Astrocyte of the cerebellum (primary cell): ENCODE results near the gene SRP72.

Experiments used
- DNase-seq: peaks from one replicate; pipeline ENCODE4 v3.0.0-alpha.2; 2011; ENCODE audit warnings: low read depth
- H3K4me3 ChIP-seq: 2 replicates; pipeline ENCODE4 v1.5.1; 2011; ENCODE audit warnings: mild to moderate bottlenecking, low read depth, low read length, moderate library complexity
- CTCF ChIP-seq: IDR thresholded peaks from 2 replicates; pipeline ENCODE4 v1.5.1; 2012; ENCODE audit warnings: low read length, low read depth, moderate library complexity, mild to moderate bottlenecking; ENCODE audit errors: missing control alignments
- in situ Hi-C: cut with HindIII; loops from 2 replicates; pipeline ENCODE4 v1.10.0; 2017; ENCODE audit warnings: low sequenced_read_pairs

Gene SRP72

DNA sequence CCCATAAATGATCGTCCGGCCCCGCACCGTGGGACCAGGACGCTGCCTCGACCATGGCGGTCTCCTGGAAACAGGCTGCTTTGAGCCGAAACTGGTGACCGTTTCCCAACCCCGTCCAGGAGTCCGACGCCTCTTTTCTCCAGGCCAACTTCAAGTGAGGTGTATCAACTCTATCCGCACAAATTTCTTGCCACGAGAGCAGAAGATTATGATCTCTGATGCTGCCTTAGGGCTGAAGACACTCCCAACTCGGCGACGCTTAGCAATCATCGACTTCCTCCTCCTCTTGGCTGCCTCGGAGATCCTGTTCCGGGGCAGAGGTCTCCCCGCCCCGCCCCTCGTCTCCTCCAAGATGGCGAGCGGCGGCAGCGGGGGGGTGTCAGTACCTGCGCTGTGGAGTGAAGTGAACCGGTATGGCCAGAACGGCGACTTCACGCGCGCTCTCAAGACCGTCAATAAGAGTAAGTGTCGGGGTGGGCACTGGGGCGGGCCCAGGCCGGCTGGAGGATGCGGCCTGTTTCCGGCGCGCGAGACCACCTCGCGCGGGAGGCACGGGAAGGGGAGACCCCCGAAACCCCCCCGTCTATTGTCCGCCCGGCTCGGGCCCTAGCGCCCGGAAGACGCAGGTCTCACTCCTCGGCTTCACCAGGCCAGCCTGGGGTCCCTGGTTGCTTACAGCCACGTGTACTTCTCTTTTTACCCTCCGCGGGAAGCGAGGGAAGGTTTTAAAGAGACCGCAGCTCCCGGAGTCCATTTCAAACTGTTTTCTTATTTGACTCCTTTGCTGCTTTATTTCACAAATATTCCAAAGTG is at the start of gene SRP72:
Gene SRP72, plus strand, starts transcription at position 334 of the 813 bp plus-strand sequence. Its CDS starts 19 bp downstream, at position 353.
- in situ Hi-C loops, result no loop called here
- TF ChIP-seq CTCF, result no peak

DNA sequence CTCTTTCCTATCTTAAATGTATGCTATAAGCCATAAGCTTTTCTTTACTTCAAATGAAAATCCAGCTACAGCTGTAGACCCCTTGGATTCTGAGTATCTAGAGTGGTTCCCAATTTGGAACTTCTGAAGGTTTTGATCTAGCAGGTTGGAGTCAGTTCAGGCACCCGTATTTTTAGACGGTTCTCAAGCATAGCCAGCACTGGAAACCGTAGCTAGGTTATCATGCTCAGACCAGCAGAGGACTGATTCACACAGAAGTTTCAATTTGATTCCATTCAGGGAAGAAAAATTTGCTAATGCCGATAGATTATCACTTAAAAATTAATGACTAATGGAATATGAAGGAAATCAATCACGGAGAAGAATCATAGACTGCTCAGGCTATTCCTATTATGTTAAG is 43.2 kb upstream of the SRP72 start:
- no peak overlapping the region for H3K4me3 ChIP-seq
- no peak for TF ChIP-seq CTCF
- in situ Hi-C loops, result no loop called here
- DNase-seq, result no peak

More for the DNA sequence above, at the start of gene SRP72:
- H3K4me3 ChIP-seq, result peak within 1 kb of the TSS; percentile 97
- DNase-seq, result peak; percentile 66

GRCh38 chr4:56424697-56425514 is 42.5 kb upstream of the SRP72 start:
- no peak for DNase-seq
- H3K4me3 ChIP-seq, result no peak overlapping the region
- peak; percentile 51 for TF ChIP-seq CTCF
- in situ Hi-C loops, result no loop called here

DNA sequence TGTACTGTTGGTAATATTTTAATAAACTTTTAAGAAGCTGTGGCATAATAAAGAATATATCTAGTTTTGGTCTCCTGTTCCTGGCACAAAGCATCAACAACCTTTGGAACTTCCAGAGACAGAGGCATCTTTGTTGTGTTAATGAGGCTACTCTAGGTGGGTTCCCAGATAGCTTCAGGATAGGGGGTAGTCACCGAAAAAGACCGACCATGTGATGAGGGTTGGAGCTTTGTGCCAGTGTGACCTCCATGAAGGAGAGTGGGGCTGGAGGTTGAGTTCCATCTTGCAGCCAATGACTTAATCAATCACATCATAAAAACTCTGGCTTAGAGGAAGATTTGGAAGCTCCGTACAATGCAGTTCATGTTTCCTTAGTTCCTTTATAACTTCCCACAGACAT is 41.9 kb upstream of the SRP72 start:
- in situ Hi-C loops, result no loop called here
- H3K4me3 ChIP-seq, result no peak overlapping the region
- no peak for TF ChIP-seq CTCF
- no peak for DNase-seq

DNA sequence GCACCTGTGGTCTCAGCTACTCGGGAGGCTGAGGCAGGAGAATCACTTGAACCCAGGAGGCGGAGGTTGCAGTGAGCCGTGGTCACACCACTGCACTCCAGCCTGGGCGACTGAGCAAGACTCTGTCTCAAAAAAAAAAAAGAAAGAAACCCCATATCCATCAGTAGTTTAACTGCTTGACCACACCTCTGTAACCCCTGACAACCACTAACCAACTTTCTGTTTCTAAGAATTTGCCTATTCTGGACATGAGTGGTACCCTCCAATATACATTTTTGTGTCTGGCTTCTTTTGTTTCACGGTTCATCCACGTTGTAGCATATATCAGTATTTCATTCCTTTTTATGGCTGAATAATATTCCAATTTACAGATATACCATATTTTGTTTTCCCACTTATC is 41.1 kb upstream of the SRP72 start:
- no peak overlapping the region for H3K4me3 ChIP-seq
- TF ChIP-seq CTCF, result no peak
- in situ Hi-C loops, result no loop called here
- no peak for DNase-seq

- H3K4me3 ChIP-seq, result no peak overlapping the region
- in situ Hi-C loops, result no loop called here
- no peak for DNase-seq
- no peak for TF ChIP-seq CTCF
Observed at GRCh38 chr4:56427179-56427578, 40.2 kb upstream of the SRP72 start.
